Measurements from ENCODE around the gene HIVEP3. TPM values are rescaled to one million over a fixed set of nuclear protein-coding genes. Genes with fewer than 3 reads are reported as not detected.
"Not testable (repeated sequence)": the region's sequence is repeated elsewhere in the genome, so short reads cannot be mapped to it uniquely, and the experiment has no call there.

Gene HIVEP3
- polyA plus RNA-seq, 4 donors: 3.5 to 4.8 (median 4.6) TPM

- DNase-seq (ENCODE audit: low read depth in 4 of 4, low spot score in 2 of 4): no peak
Observed at GRCh38 chr1:41700581-41700980, 218.1 kb downstream of the HIVEP3 start.

GRCh38 chr1:41699861-41700248 is 218.9 kb downstream of the HIVEP3 start:
- DNase-seq (ENCODE audit: low read depth in 4 of 4, low spot score in 2 of 4): no peak

- DNase-seq (ENCODE audit: low read depth in 4 of 4, low spot score in 2 of 4): no peak
Observed at GRCh38 chr1:41698916-41699860, 219.5 kb downstream of the HIVEP3 start.

- no peak for DNase-seq (ENCODE audit: low read depth in 4 of 4, low spot score in 2 of 4)
Observed at GRCh38 chr1:41696381-41696780, 222.3 kb downstream of the HIVEP3 start.

GRCh38 chr1:41695118-41695745 is 223.5 kb downstream of the HIVEP3 start:
- DNase-seq (ENCODE audit: low read depth in 4 of 4, low spot score in 2 of 4): no peak

- not testable (repeated sequence) for DNase-seq (ENCODE audit: low read depth in 4 of 4, low spot score in 2 of 4)
Observed at GRCh38 chr1:41691966-41692365, 226.8 kb downstream of the HIVEP3 start.

GRCh38 chr1:41691424-41691823 is 227.3 kb downstream of the HIVEP3 start:
- DNase-seq (ENCODE audit: low read depth in 4 of 4, low spot score in 2 of 4): no peak

GRCh38 chr1:41690331-41690730 is 228.4 kb downstream of the HIVEP3 start:
- DNase-seq (ENCODE audit: low read depth in 4 of 4, low spot score in 2 of 4): no peak

- DNase-seq (ENCODE audit: low read depth in 4 of 4, low spot score in 2 of 4): no peak
Observed at GRCh38 chr1:41689558-41689981, 229.2 kb downstream of the HIVEP3 start.

- no peak for DNase-seq (ENCODE audit: low read depth in 4 of 4, low spot score in 2 of 4)
Observed at GRCh38 chr1:41689139-41689538, 229.6 kb downstream of the HIVEP3 start.

- no peak for DNase-seq (ENCODE audit: low read depth in 4 of 4, low spot score in 2 of 4)
Observed at GRCh38 chr1:41687007-41687406, 231.7 kb downstream of the HIVEP3 start.

GRCh38 chr1:41683681-41684500 is 234.8 kb downstream of the HIVEP3 start:
- no peak for DNase-seq (ENCODE audit: low read depth in 4 of 4, low spot score in 2 of 4)

- DNase-seq (ENCODE audit: low read depth in 4 of 4, low spot score in 2 of 4): no peak
Observed at GRCh38 chr1:41682845-41683625, 235.7 kb downstream of the HIVEP3 start.

- DNase-seq (ENCODE audit: low read depth in 4 of 4, low spot score in 2 of 4): no peak
Observed at GRCh38 chr1:41682149-41682548, 236.6 kb downstream of the HIVEP3 start.

- no peak for DNase-seq (ENCODE audit: low read depth in 4 of 4, low spot score in 2 of 4)
Observed at GRCh38 chr1:41681331-41682098, 237.2 kb downstream of the HIVEP3 start.

- no peak for DNase-seq (ENCODE audit: low read depth in 4 of 4, low spot score in 2 of 4)
Observed at GRCh38 chr1:41679994-41680393, 238.7 kb downstream of the HIVEP3 start.

GRCh38 chr1:41679531-41679930 is 239.2 kb downstream of the HIVEP3 start:
- no peak for DNase-seq (ENCODE audit: low read depth in 4 of 4, low spot score in 2 of 4)

GRCh38 chr1:41678111-41678878 is 240.4 kb downstream of the HIVEP3 start:
- no peak for DNase-seq (ENCODE audit: low read depth in 4 of 4, low spot score in 2 of 4)

- DNase-seq (ENCODE audit: low read depth in 4 of 4, low spot score in 2 of 4): no peak
Observed at GRCh38 chr1:41677620-41678019, 241.1 kb downstream of the HIVEP3 start.

All from left renal cortex interstitium (tissue), 4 donors.